Stomach smooth muscle (tissue), 2 donors: ENCODE data around the gene ERFL.

Experiments used
- H3K27ac ChIP-seq: one replicate; pipeline ENCODE4 v1.7.0; 2013; ENCODE audit warnings: mild to moderate bottlenecking, low read length, inconsistent platforms
- H3K27me3 ChIP-seq, 2 donors: one replicate each; pipeline ENCODE4 v1.7.0; 2013; ENCODE audit warnings: low read length in 2 of 2; ENCODE audit not compliant: insufficient read depth in 2 of 2, control insufficient read depth in 1 of 2
- H3K36me3 ChIP-seq, 2 donors: one replicate each; pipeline ENCODE4 v1.7.0; 2013; ENCODE audit warnings: low read length in 2 of 2; ENCODE audit not compliant: control insufficient read depth in 2 of 2, insufficient read depth in 2 of 2
- H3K4me1 ChIP-seq: one replicate; pipeline ENCODE4 v1.7.0; 2013; ENCODE audit warnings: low read length; ENCODE audit not compliant: control insufficient read depth, insufficient read depth
- H3K4me3 ChIP-seq, 2 donors: one replicate each; pipeline ENCODE4 v1.7.0; 2013; ENCODE audit warnings: low read length in 2 of 2
- H3K9ac ChIP-seq, 2 donors: one replicate each; pipeline ENCODE4 v1.7.0; 2013; ENCODE audit warnings: low read length in 2 of 2, mild to moderate bottlenecking in 1 of 2
- H3K9me3 ChIP-seq, 2 donors: one replicate each; pipeline ENCODE4 v1.7.0; 2013; ENCODE audit warnings: low read length in 2 of 2; ENCODE audit not compliant: control insufficient read depth in 2 of 2
- donor health status: healthy.
- donor health status: Pancreatic carcinoma.

ERFL gene

DNA sequence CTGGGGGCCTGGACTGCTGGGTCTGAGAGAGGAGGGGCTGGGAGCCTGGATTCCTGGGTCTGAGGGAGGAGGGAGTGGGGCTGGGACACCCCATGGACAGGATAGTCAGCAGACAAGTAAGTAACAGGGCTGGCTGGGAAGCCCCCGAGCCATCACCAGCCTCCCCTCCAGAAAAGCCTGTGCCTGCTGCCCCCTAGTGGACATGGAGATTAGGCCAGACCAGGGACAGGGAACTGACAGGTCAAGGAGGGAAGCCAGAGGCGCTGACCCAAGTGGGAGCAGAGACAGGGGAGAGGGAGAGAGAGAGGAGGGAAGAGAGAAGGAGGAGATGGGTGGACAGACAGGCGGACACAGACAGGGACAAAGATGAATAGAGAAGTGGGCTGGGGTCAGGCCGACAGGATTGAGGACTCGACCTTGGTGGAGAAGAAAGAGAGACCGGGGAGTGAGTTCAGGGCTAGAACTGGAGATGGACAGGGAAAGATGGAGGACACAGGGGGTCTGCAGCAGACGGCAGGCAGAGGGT lies 6.7 kb upstream of the ERFL start:
- H3K36me3 ChIP-seq, result no peaks in the 10 kb centered on the region
- peaks cover 59% of the 10 kb centered on the region in 2 donors for H3K27me3 ChIP-seq
- no peak overlapping the region for H3K4me3 ChIP-seq
- no peak overlapping the region for H3K27ac ChIP-seq
- no peak overlapping the region for H3K9ac ChIP-seq
- H3K4me1 ChIP-seq, result peaks cover 2% of the 10 kb centered on the region
- no peaks in the 10 kb centered on the region for H3K9me3 ChIP-seq

DNA sequence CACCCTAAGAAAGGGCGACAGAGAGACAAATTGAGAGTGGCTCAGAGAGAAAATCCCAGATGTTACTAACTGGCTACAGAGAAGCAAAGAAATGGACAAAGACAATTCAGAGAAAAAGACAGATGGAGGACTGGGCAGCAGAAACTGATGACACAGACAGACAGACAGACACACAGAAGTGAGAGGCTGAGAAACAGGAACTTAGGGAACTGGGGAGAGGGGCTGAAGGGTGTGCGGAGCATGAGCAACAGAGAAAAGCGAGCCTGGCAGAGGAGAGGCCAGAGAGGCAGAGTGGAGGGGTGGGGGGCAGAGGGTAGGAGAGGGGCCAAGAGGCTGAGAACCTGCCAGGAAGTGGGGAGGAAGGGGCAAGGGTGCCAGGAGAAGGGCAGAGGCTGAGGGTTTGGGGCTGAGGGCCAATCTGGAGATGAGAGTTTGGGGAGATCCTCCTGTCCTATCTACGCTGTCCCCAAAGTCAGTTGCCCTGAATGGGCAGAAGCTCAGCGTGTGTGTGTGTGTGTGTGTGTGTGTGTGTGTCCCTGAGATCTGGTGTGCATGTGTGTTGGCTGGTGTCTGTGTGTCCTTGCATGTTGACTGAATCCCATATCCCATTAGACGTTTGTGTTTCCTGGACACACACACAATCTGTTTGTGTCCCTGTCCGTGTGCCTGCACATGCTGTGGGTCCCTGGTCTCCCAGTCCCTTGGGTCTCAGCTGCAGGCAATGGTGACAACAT lies 5.6 kb upstream of the ERFL start:
- no peak overlapping the region for H3K9ac ChIP-seq
- H3K9me3 ChIP-seq, result no peaks in the 10 kb centered on the region
- no peaks in the 10 kb centered on the region for H3K36me3 ChIP-seq
- H3K4me3 ChIP-seq, result no peak overlapping the region
- H3K4me1 ChIP-seq, result peaks cover 6% of the 10 kb centered on the region
- no peak overlapping the region for H3K27ac ChIP-seq
- H3K27me3 ChIP-seq, result peaks cover 66 to 68% of the 10 kb centered on the region in 2 donors

DNA sequence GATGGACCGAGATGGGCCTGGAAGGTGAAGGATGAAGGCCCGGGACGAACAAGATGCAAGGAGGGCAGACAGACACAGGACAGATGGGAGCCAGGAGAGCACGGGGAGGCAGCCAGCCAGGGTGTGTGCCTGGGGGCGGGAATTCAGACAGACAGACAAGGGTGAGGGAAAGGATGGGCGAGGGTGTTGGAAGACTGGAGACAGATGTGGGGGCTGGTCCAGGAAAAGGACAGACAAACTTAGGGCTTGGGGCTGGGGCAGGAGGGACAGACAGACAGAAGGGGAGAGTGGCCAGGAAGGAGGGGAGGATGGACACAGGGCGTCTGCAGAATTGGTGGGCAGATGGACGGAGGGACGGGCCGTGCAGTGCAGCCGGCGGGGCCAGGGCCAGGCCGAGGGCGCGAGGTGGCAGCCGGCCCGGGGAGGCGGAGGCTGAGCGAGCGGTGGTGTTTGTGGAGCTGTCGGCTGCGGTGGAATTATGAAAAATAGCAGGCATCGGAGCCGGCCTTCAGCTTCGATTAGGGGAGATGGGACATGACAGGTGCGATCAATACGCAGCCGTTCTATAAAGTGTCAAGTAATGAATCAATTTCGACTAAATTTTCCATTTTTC lies 4.6 kb upstream of the ERFL start:
- no peaks in the 10 kb centered on the region for H3K9me3 ChIP-seq
- no peak overlapping the region for H3K27ac ChIP-seq
- H3K4me3 ChIP-seq, result no peak overlapping the region
- no peaks in the 10 kb centered on the region for H3K36me3 ChIP-seq
- peaks cover 14% of the 10 kb centered on the region for H3K4me1 ChIP-seq
- H3K9ac ChIP-seq, result no peak overlapping the region
- peaks cover 70 to 74% of the 10 kb centered on the region in 2 donors for H3K27me3 ChIP-seq

DNA sequence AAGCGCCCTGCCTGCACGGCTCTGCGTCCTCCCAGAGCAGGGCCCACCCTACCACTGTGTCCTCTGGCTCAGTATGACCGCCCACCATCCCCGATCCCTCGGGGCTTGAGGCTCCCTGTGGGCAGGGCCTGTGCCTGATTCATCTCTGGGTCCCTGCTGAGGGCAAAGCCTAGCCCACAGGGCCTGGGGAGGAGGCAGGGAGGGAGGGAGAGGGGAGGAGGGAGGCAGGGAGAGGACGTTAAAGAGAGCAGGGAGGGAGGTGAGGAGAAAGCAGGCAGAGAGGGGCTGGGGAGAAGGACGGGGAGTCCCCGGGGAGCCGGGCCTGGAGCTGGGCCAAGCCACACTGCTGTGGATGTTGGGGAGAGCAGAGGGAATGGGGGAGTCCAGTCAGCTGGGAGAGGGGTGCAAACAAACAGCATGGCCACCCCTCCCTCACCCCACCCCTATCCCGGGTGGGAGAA lies 4.0 kb upstream of the ERFL start:
- Histone ChIP-seq H3K4me3 (no peak overlapping the region), H3K36me3 (no peaks in the 10 kb centered on the region), H3K9me3 (no peaks in the 10 kb centered on the region), H3K4me1 (peaks cover 14% of the 10 kb centered on the region), H3K27ac (no peak overlapping the region), H3K9ac (no peak overlapping the region), H3K27me3 (peaks cover 74 to 80% of the 10 kb centered on the region in 2 donors)

DNA sequence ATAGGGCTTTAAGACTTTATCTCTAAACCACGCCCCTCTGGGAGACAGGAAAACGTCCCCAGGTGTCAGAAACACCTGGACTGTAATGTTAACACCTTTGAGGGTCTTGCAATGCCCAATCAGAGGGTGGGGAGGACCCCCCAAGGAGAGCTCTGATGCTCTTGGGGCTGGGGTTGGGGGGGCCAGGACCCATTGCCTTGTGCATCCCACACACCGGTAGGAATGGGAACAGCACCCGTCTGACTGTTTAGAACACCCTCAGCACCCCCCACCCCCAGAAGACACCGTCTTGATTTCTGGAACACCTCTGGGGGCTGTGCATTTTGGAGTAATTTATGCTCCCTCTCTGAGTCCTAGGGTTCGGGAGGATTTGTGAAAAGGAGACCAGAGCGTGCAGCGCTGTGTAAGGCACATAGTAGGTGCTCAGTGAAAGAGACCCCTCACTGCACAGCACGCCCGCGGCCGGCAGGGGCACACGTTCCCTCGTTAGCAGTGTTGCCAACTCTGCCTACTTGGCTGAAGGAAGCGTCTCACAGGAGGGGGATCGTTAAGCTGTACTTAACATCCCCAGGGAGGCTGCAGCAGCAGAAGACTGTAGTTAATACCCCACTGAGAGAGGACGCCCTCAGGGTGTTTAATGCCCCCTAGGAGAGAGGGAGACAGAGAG lies 2.8 kb upstream of the ERFL start:
- H3K9ac ChIP-seq, result no peak overlapping the region
- H3K4me1 ChIP-seq, result peaks cover 14% of the 10 kb centered on the region
- peaks cover 77 to 89% of the 10 kb centered on the region in 2 donors for H3K27me3 ChIP-seq
- H3K9me3 ChIP-seq, result peaks cover 0 to 2% of the 10 kb centered on the region in 2 donors
- H3K4me3 ChIP-seq, result no peak overlapping the region
- H3K36me3 ChIP-seq, result no peaks in the 10 kb centered on the region
- no peak overlapping the region for H3K27ac ChIP-seq

DNA sequence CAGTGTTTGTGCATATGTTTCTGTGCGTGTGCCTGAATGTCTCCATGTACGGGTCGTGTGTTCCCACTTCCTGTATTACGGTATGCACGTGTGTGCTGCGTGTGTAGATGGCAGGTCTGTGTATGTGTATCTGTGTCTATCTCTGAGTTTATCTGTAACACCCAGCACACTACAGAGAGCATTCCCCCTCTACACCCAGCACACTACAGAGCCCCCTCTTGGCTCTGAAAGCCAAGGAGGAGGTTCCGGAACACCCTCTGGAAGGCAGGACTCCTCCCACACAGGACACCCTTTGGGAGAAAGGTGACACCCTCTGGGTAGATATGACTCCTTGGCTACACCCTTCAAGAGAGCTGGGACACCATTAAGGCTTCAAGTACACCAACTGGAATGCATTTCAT lies 2.1 kb upstream of the ERFL start:
- Histone ChIP-seq H3K27ac (no peak overlapping the region), H3K4me3 (no peak overlapping the region), H3K9ac (no peak overlapping the region), H3K9me3 (peaks cover 0 to 5% of the 10 kb centered on the region in 2 donors), H3K27me3 (peaks cover 81 to 90% of the 10 kb centered on the region in 2 donors), H3K36me3 (no peaks in the 10 kb centered on the region), H3K4me1 (peaks cover 14% of the 10 kb centered on the region)

DNA sequence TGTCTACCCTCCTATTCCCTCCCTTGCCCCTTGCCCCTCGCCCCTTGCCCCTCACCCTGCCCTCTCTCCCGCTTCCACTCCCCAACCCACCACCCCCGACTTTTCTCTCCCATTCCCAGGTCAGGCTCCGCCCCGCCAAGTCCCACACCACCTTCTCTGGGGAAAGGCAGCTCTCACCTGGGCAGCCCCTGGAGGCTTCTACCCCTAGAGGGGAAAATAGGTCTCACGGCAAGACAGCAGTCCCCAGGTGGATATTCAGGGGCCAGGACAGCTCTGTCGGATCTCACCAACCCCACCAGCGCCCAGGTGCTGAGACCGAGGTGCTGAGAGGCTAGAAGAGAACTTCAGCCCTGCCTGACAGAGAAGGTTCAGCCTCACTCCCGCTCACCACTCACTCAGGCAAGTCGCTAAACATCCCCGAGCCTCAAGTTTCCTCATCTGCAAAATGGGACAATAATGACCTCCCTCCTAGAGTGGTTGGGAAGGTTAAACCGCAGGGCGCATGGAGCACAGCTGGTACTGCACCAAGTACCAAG lies 1.4 kb upstream of the ERFL start:
- Histone ChIP-seq H3K4me1 (peaks cover 14% of the 10 kb centered on the region), H3K27ac (no peak overlapping the region), H3K36me3 (no peaks in the 10 kb centered on the region), H3K27me3 (peaks cover 83 to 93% of the 10 kb centered on the region in 2 donors), H3K9ac (no peak overlapping the region), H3K9me3 (peaks cover 0 to 5% of the 10 kb centered on the region in 2 donors), H3K4me3 (no peak overlapping the region)

DNA sequence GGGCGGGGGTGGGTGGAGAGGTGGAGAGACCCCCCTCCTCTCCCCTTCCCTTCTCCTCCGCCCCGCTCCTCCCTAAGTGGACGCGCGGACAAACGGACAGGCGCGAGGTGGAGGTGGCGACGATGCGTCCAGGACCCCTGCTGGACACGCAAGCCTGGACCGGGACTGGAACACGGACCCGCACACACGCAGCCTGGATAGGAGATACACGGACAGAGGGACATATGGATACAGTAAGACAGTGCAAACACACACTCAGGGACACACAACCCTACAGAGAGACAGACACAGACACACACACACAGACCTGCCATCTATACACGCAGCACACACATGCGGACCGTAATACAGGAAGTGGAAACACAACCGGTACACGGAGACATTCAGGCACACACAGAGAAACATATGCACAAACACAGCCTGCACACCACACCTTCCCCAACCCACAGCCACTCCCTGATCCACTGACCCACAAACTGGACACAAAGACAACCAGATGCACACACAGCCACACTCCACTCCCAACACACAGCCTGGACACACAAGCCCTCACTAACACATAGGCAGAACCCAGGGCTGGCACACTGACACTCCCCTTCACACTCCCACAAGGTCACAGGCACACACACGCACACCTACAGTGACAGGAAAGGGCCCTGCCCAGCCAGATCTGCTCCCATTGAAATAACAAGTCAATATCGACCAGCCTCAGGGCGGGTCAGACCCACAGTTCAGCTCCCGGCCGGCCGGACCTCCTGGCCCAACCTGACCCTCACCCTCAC lies 696 bp upstream of the ERFL start:
- Histone ChIP-seq H3K9ac (no peak overlapping the region), H3K27ac (no peak overlapping the region), H3K4me3 (peak overlapping the region in 1 of 2 donors; percentile 40), H3K9me3 (peaks cover 0 to 5% of the 10 kb centered on the region in 2 donors), H3K36me3 (no peaks in the 10 kb centered on the region), H3K27me3 (peaks cover 84 to 96% of the 10 kb centered on the region in 2 donors), H3K4me1 (peaks cover 14% of the 10 kb centered on the region)

DNA sequence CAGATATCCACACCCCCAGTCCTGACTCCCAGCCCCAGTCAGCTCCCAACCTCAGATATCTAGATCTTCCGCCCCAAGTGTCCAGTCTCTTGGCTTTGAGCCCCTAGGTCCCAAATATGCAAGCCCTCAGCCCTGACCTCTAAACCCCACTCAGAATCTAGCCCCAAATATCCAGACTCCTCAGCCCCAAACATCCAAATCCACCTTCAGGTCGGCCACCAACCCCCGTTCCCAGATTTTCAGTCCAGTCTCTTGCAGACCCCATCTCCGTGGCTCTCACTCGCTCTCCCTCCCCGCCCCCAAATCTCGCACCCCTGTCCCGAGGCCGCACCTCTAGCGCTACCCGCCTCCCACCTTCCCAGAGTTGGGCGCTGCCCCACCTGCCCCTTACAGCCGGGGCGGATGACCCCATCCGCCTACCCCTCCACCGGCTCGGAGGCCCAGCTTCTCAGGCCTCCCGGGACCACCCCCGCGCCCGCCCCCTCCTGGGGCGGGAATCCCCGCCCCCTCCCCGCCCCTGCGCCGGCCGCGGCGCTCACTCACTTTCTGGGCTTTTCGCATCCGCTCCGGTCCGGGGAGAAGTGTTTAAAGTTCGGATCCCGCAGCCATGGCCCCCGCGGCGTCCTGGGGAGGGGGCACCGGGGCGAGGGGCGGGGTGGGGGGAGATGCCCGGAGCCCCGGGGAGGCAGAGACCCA lies 604 bp downstream of the ERFL start:
- H3K4me1 ChIP-seq, result peaks cover 12% of the 10 kb centered on the region
- no peaks in the 10 kb centered on the region for H3K36me3 ChIP-seq
- H3K4me3 ChIP-seq, result peak overlapping the region in 1 of 2 donors; percentile 40
- H3K9me3 ChIP-seq, result peaks cover 0 to 5% of the 10 kb centered on the region in 2 donors
- H3K27ac ChIP-seq, result no peak overlapping the region
- H3K9ac ChIP-seq, result no peak overlapping the region
- peaks cover 83 to 92% of the 10 kb centered on the region in 2 donors for H3K27me3 ChIP-seq
